Gastroesophageal sphincter (tissue), 4 donors: ENCODE data around the gene SMAD3. TPM values are rescaled to one million over a fixed set of nuclear protein-coding genes. Genes with fewer than 3 reads are reported as not detected.

ENCODE experiments used
- ATAC-seq: fragments of 150-250 bp; one replicate; pipeline ENCODE4 v1.9.1; 2016; ENCODE audit warnings: mild to moderate bottlenecking, moderate library complexity
- H3K27ac ChIP-seq, 4 donors: fragments of 200-600 bp; sonication (generic) in 3 of 4; 1 replicate in 3 of 4; 2 replicates in 1 of 4; pipeline ENCODE4 v1.5.1; 2016 to 2019
- H3K27me3 ChIP-seq: fragments of 200-600 bp; sonication (generic); one replicate; pipeline ENCODE4 v1.5.1; 2019
- H3K36me3 ChIP-seq, 2 donors: fragments of 200-600 bp; sonication (generic); one replicate each; pipeline ENCODE4 v1.5.1; 2019; ENCODE audit warnings: control low read depth in 1 of 2
- H3K4me1 ChIP-seq, 3 donors: fragments of 200-600 bp; sonication (generic); 1 replicate in 2 of 3; 2 replicates in 1 of 3; pipeline ENCODE4 v1.5.1; 2016 to 2019; ENCODE audit warnings: control low read depth in 2 of 3
- H3K4me3 ChIP-seq, 2 donors: fragments of 200-600 bp; sonication (generic); one replicate each; pipeline ENCODE4 v1.5.1; 2019; ENCODE audit warnings: mild to moderate bottlenecking in 1 of 2, moderate library complexity in 1 of 2
- H3K9me3 ChIP-seq, 3 donors: fragments of 200-600 bp; sonication (generic); one replicate each; pipeline ENCODE4 v1.5.1; 2017 to 2019; ENCODE audit warnings: control low read depth in 2 of 3
- EP300 ChIP-seq: sonication (generic); formaldehyde crosslinking; IDR thresholded peaks from one replicate; pipeline ENCODE4 v1.6.1; 2017; ENCODE audit warnings: antibody characterized with exemption, mild to moderate bottlenecking
- POLR2A ChIP-seq, 2 donors: fragments of 450-650 bp; IDR thresholded peaks; one replicate each; pipeline ENCODE4 v1.6.1; 2017; ENCODE audit warnings: antibody characterized with exemption in 2 of 2, mild to moderate bottlenecking in 2 of 2, moderate library complexity in 1 of 2
- POLR2AphosphoS5 ChIP-seq: sonication (generic); formaldehyde crosslinking; IDR thresholded peaks from one replicate; pipeline ENCODE4 v1.6.1; 2017; ENCODE audit warnings: antibody characterized with exemption
- WGBS, 2 donors: methylation state at CpG; one replicate each; pipeline ENCODE4 v1.1.5; 2018; ENCODE audit warnings: low coverage in 1 of 2; 5-methylcytosine and 5-hydroxymethylcytosine counted together
- total RNA-seq, 4 donors: library from RNA; depleted of rRNA; stranded (reverse); fragments of >200 nt; gene quantifications; one replicate each; pipeline ENCODE4 v1.1.0, GENCODE V29; 2016
- TF ChIP-seq, protein P1 (sequence below), 4 experiments: fragments of 200-600 bp in 2 of 4; fragments of 450-650 bp in 2 of 4; sonication (generic) in 1 of 4; IDR thresholded peaks; one replicate each; pipeline ENCODE4 v1.5.1; 2017 to 2019; ENCODE audit warnings: antibody characterized with exemption in 4 of 4, mild to moderate bottlenecking in 2 of 4, moderate library complexity in 2 of 4

SMAD3 gene
- total RNA-seq, 4 donors from 2014 or later: 19.8 to 30.6 (median 25.9) TPM

DNA sequence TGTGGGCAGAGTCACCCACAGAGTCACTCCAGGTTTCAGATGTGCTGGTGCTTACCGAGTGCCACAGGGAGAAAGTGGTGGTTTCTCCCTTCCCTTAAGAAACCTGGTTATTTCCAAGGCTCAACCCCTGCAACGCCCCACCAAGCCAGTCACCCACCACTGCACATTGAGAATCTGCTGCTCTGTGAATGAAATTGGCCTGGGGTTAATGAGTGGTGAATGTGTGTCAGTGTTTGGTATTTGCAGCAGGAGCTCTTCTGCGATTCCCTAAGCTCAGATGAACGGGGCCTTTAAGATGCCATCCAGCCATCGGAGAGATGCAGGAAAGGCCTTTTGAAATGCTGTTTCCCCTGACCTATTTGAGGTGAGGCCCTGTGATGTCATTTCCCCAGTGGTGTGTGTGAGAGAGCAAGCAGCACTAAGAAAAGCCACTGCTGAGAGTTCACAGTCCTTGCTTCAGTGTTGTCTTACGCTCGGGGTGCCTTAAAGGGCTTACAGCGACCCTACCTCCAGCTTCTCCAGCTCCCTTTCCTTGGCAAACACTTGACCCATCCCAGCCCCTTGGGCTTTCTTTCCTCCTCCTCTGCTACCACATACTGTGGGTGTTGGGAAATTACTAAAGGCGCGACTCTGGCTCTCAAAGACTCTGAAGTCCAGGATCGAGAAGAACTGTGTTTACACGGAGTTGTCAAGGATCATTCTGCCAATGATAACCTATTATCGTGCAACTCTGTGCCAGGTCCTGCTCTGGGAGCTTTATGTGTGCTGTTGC, 68.9 kb downstream of the SMAD3 start:
- Histone ChIP-seq H3K4me1 (peaks cover 19 to 93% (median 73%) of the 10 kb centered on the region in 3 donors), H3K4me3 (no peak overlapping the region), H3K27ac (peak overlapping the region; percentile 54 to 90 (median 84)), H3K9me3 (no peaks in the 10 kb centered on the region), H3K27me3 (no peaks in the 10 kb centered on the region), H3K36me3 (no peaks in the 10 kb centered on the region)
- 0 to 35% methylated on average over 4 to 6 of the region's 13 CpGs for WGBS, 2 donors
- ATAC-seq: peak; percentile 56
- TF ChIP-seq, protein P1, sequence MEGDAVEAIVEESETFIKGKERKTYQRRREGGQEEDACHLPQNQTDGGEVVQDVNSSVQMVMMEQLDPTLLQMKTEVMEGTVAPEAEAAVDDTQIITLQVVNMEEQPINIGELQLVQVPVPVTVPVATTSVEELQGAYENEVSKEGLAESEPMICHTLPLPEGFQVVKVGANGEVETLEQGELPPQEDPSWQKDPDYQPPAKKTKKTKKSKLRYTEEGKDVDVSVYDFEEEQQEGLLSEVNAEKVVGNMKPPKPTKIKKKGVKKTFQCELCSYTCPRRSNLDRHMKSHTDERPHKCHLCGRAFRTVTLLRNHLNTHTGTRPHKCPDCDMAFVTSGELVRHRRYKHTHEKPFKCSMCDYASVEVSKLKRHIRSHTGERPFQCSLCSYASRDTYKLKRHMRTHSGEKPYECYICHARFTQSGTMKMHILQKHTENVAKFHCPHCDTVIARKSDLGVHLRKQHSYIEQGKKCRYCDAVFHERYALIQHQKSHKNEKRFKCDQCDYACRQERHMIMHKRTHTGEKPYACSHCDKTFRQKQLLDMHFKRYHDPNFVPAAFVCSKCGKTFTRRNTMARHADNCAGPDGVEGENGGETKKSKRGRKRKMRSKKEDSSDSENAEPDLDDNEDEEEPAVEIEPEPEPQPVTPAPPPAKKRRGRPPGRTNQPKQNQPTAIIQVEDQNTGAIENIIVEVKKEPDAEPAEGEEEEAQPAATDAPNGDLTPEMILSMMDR (IDR thresholded peaks at IDR 0.05): no peak
- no peak for TF ChIP-seq EP300
- peak; percentile 22 for TF ChIP-seq POLR2AphosphoS5
- no peak for TF ChIP-seq POLR2A (IDR thresholded peaks at IDR 0.05)

DNA sequence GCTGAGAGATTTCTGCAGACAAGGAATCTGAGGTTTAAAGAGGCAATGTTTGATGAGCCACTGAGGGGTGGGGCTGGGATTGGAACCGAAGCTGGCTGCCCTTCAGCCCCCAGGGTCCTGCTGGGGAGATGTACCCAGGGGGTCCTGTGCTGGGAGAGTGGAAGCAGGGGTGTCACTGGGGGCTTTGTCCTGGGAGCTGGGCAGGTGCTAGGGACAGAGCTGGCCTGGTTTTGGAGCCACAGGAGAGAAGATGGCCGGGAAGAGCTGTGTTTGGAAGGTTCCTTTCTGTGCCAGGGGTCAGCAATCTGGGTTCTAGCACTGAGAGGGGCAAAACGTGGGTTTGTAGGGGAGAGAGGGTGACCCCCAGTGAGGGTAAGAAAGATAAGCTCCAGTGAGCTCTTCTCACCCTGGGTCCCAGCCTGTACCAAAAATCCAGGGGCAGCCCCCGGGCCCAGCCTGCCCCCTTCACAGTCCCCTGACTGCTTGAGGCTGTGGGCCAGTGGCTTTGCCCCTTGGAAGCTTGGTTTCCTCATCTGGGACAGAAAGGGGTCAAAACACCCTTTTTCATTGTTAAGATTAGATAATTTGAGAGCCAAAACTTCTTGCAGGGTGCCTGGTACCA, 69.6 kb downstream of the SMAD3 start:
- TF ChIP-seq EP300: no peak
- no peak for TF ChIP-seq POLR2A (IDR thresholded peaks at IDR 0.05)
- TF ChIP-seq, protein P1 (IDR thresholded peaks at IDR 0.05): no peak
- TF ChIP-seq POLR2AphosphoS5: no peak

DNA sequence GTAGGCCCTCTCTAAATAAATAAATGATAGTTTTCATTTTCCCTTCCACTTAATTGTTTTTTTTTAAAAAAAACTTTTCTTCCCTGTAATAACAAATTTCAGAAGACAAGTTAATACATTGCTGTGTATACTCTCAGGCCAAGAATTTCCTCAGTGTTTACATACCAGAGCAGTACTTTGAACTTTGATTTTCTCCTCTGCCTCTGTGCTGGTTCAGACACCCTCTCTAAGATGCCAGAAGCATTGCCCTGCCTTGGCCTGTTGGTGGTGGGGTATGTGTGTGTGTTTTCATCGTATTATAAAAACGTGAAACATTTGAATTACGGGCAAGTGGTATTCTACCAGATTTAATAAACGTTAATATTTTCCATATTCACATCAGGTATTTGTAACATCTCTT, 70.1 kb downstream of the SMAD3 start:
- no peaks in the 10 kb centered on the region for H3K27me3 ChIP-seq
- peak overlapping the region; percentile 54 to 90 (median 84) for H3K27ac ChIP-seq
- TF ChIP-seq, protein P1 (IDR thresholded peaks at IDR 0.05): peak in 3 of 4 experiments; percentile 39 to 44 (median 42)
- TF ChIP-seq POLR2AphosphoS5: peak; percentile 94
- no peak for TF ChIP-seq EP300
- H3K4me3 ChIP-seq: no peak overlapping the region
- WGBS, 2 donors: 13 to 19% methylated on average over 2 to 4 of the region's 4 CpGs
- H3K4me1 ChIP-seq: peaks cover 21 to 100% (median 83%) of the 10 kb centered on the region in 3 donors
- peak; percentile 80 for ATAC-seq
- no peaks in the 10 kb centered on the region for H3K36me3 ChIP-seq
- no peaks in the 10 kb centered on the region for H3K9me3 ChIP-seq

More for the DNA sequence above, 69.6 kb downstream of the SMAD3 start:
- H3K4me3 ChIP-seq: no peak overlapping the region
- no peaks in the 10 kb centered on the region for H3K27me3 ChIP-seq
- ATAC-seq: no peak
- no peaks in the 10 kb centered on the region for H3K9me3 ChIP-seq
- WGBS, 2 donors: 7 to 13% methylated on average over 1 to 3 of the region's 4 CpGs
- peaks cover 21 to 100% (median 79%) of the 10 kb centered on the region in 3 donors for H3K4me1 ChIP-seq
- peak overlapping the region; percentile 54 to 90 (median 84) for H3K27ac ChIP-seq
- no peaks in the 10 kb centered on the region for H3K36me3 ChIP-seq

DNA sequence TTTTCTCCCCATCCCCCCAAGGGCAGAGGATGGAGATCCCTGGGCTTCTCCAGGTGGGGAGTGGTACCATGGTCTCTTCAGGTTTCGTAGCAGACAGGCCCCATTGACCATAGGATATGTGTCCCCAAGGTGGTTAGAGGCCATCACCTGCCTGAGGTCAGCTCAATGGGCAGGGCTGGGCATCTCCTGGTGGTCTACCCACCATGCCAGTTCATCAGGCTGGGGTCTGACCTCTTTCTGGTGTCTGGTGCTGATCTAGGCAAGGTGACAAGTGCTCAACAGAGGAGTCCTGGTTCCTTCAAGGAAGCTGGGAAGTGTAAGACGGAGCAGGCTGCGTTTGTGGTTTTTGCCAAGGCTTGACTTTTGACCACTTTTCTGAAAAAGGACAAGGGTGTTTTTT, 71.4 kb downstream of the SMAD3 start:
- Histone ChIP-seq H3K36me3 (no peaks in the 10 kb centered on the region), H3K9me3 (no peaks in the 10 kb centered on the region), H3K27ac (peak overlapping the region in 3 of 4 donors; percentile 84 to 90 (median 85)), H3K4me1 (peaks cover 25 to 100% (median 82%) of the 10 kb centered on the region in 3 donors), H3K27me3 (no peaks in the 10 kb centered on the region), H3K4me3 (no peak overlapping the region)
- TF ChIP-seq POLR2AphosphoS5 (no peak), POLR2A (IDR thresholded peaks at IDR 0.05) (no peak), EP300 (no peak)
- TF ChIP-seq, protein P1 (IDR thresholded peaks at IDR 0.05): no peak
- WGBS, 2 donors: 93 to 100% methylated on average over 2 to 3 of the region's 3 CpGs
- ATAC-seq: no peak
